Activated CD8-positive, alpha-beta memory T cell treated with anti-CD3 and anti-CD28 coated beads, Interleukin-2, amount 50 U/mL, for 4 hours (primary cell): ENCODE measurements around the gene FBXO10.
"Not testable (repeated sequence)": the region's sequence is repeated elsewhere in the genome, so short reads cannot be mapped to it uniquely, and the experiment has no call there.

Experiments
- DNase-seq: peaks from one replicate; pipeline ENCODE4 v3.0.0-alpha.2; 2020

The FBXO10 gene

DNA sequence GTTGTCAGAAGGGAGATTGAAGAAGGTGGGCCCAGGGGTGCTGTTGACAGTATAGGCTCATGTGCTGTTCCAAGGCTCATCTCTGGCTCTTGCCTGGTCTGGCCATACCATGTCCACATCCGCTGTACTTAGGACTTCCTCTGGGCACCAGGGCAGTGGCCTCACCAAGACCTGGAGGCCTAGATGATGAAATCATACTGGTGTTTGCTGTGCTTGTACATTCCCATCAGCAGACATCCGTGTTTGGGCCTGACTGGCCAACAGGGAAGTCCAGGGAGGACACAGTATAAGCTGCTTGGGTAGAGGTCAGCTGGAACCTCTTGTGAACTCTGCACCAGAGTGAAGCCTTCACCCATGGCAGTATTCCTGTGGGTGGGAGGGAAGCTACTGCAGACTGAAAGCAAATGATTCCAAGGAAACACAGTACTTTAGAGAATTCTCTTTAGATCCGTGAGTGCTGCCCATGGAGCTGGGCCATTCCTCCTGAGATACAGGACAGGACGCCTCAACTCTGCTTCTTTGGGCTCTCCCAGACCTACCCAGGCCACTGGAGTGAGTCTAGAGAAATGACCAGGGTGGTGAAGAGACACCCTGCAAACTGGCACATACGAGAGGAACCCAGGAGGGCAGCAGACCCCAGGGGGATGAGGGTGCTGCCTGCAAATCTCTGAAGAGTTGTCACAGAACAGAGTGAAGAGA, 67.9 kb downstream of the FBXO10 start:
- DNase-seq, result no peak

DNA sequence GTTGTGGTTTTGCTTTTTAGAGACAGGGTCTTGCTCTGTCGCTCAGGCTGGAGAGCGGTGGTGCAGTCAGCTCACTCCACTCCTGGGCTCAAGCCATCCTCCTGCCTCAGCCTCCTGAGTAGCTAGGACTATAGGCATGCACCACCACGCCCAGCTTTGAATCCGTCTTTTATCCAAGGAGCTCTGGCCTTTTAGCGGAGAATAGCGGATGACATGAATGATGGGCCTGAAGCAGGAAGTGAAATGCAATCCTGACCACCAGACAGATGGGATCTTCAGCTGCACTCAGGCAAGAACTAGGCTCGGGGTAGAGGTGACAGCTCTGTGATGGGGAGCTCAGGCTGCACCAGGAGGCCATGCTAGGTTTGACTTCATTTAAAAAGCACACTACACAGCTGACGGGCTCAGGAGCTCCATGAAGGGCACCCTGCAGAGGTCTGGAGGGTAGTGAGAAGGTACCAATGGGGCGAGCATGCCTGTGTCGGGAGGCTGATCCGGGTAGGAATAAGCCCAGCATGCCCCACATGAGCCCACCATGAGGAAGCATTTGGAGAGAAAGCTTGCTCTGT, 68.5 kb downstream of the FBXO10 start:
- no peak for DNase-seq

DNA sequence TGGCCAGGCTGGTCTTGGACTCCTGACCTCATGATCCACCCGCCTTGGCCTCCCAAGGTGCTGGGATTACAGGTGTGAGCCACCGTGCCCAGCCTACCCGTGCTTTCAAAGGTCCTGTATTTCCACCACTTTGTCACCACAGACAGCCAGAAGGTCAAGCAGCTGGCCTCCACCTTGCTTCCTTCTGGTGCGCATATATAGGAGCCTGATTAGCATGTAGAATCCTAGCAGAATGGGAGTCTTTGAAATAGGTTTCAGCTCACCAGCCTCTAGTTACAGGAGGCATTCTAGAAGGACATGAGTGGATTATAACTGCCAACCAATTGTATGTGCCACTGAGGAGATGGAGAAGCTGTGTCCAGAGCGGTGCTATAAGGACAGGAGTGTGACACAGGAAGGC, 71.6 kb downstream of the FBXO10 start:
- no peak for DNase-seq

DNA sequence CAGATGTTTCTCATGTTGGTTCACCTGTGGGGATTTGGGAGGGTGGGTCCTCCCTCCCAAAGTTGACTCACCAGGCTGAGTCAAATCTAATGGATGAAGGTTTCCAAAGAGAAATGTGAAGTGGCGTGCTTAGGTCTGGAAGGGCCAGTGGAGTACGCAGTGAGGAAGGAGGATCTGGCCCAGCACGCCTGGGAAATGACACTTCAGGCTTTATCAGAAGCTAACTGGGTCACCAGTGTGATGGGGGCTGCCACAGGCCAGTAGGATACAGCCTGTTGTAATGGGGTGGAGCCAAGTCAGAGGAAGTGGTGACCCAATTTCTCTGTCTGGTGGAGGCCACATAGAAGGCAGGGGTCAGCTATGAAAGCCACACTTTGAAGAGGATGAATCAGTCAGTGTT, 72.4 kb downstream of the FBXO10 start:
- DNase-seq, result no peak

DNA sequence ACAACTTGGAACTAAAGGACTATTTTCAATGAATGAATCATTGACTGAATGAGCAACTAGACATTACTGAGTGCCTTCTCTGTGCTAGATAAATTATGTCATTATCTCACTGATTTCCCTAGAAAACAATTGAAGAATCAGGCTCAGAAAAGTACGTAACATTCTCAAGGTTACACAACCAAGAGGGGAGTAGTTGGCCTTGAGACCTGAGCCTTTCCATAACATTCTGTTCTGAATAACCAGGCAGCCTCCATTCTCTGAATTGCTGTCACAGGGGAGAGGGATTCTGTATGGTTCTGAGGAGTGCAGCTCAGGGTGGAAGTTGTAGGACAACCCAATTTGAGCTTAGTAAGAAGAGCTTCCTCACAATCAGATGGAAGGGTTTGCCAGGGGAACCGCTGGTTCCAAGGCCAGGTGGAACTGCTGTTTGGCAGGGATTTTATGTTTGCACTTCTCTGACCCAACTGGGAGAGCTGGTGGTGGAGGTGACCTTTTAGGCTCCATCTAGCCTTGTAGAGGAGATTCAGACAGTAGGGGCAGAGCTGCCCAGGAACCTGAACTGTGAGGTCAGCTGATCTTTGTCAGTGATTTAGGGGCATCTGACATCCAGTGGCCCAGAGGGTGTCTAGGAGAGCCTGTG, 74.1 kb downstream of the FBXO10 start:
- no peak for DNase-seq

DNA sequence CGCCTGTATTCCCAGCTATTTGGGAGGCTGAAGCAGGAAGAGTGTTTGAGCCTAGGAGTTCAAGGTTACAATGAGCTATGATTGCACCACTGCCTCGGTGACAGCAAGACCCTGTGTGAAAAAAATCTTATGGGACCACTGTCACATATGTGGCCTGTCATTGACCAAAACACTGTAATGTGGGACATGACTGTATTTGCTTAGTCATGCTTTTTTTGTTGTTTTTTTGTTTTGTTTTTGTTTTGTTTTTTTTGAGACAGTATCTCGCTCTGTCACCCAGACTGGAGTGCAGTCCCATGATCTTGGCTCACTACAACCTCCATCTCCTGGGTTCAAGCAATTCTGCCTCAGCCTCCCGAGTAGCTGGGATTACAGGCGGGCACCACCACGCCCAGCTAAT, 76.9 kb downstream of the FBXO10 start:
- DNase-seq, result no peak

DNA sequence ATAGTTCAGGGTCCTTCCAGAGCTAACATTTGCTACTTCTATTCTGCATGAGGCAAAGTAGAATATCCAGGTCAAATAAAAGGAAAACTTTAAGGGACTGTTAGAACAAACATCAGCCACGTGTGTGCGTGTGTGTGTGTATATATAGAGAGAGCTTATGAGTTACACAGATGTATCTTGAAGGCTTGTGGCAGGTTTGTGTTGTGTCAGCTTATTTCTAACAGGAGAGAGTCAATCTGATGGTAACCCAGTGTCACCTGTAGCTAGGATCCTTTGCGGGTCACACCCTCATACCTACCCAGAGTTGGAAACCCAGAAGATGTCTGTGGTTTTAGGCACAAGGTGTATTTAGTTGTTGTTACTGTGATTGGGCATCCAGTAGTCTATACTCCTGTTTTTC, 77.7 kb downstream of the FBXO10 start:
- no peak for DNase-seq

DNA sequence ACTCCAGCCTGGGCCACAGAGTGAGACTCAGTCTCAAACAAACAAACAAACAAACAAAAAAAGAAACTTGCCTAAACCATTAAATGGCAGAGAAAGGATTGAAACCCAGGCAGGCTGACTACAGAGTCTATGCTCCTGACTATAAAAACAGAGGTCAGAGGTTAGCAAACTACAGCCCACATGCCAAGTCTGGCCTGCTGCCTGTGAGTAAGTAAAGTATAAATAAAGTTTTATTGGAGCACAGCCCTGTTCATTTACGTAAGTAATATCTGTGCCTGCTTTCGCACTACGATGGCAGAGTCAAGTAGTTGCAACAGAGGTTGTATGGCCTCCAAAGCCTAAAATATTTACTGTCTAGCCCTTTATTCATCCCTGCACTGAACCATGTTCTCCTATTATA, 78.9 kb downstream of the FBXO10 start:
- no peak for DNase-seq

DNA sequence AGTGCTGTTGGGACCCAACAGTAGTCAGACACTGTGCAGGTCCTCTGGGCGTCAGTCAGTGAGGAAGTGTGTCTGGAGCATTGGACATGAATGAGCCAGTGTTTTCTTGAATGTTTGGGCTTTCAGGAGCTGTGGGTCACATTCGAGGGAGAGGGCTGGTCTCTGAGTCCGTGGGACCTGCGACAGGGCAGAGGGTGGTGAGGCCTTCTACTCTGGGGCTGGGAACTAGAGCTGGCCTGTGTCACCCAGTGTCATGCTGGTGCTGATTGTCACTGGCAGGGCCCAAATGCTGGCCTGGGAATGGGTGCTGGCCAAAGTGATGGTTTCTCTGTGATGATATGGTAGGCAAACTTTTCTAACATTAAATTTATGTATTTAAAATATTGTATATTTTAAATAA, 80.2 kb downstream of the FBXO10 start:
- DNase-seq, result no peak

DNA sequence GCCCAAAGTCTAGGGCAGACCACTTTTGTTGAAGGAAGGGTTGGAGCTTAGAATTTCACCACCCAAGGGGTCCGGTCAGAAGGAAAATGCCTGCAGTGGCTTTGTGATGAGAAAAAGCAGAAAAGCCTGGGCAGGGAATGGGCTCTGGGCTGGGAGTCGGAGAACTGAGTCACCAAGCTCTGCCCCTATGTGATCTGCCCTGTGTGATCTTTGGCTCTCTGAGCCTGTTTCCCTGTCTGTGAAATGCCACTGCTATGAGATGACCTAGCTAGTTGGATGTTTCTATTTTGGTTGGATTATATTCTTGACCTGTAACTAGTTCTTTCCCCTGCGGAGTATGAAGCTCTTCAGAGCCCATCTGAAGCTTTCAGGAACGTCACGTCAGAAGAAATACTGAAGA, 80.6 kb downstream of the FBXO10 start:
- no peak for DNase-seq

DNA sequence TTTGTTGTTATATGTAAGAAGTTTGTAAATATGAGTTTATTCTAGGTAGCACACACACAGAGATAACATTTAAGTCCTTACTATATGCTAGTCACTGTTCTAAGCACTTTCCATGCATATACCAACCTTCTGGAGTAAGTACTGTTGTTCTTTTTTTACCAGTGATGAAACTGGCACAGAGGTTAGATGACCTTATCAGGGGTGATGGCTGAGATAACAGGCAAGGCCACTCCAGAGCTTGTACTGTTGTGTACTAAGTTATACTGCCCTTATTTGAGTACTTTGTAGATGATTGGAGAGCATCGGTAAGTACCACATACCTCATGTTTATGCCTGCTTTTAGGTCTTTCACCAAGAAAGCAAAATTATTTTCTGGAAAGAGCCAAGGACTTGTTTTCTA, 84.2 kb downstream of the FBXO10 start:
- no peak for DNase-seq

DNA sequence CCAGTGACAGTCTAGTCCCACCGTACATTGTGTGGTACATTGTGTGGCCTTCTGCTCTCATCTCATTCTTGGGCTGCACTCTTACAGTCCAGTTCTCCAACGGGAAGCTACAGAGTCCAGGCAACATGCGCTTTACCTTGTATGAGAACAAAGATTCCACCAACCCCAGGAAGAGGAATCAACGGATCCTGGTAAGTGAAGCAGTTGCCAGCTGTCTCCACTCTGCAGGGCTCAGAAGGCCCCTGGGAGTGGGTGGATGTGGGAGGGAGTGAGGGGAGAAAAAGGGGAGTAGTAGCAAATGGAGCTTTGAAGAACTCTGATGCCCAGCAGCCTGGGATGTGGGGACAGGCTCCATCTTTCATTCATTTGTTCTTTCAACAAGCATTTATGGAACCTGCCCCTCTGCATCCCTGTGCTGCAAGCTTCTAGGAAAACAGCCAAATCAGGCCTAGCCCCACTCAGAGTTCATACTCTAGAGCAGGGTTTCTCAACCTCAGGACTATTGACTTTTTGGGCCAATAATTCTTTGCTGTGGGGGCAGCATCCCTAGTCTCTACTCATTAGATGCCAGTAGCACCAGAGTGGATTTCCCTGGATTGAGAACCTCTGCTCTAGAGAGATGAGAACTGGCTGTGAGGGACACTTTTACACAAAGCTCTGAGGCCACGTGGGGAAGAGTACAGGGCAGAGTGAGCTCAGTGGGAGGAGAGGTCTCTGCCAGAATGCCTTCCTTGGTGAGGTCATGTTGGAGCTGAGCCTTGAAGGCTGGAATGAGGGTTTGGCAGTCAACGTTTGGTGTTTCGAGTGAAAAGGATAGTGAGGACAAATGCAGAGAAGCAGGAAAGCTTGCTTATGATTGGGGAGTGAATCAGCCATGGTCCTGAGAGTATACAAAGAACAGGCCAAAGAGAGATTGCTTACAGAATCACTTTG, 89.3 kb downstream of the FBXO10 start:
- no peak for DNase-seq

DNA sequence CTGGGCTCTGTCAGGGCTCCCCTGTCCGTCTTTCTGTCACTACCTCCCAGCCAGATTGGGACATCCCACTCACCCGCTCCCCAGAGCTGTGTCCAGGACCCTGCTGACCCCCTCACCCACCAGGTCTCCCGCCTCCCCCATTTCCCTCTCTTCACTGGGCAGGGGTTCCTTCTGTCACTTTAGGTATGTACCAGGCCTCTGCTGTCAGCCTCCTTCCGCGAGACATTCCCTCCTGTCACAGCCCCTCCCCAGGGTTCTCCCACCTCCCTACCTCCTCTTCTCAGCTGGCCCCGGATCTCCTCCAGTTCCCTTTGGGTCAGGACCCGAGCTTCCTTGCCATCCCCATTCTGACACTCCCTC, 89.9 kb downstream of the FBXO10 start:
- no peak for DNase-seq

DNA sequence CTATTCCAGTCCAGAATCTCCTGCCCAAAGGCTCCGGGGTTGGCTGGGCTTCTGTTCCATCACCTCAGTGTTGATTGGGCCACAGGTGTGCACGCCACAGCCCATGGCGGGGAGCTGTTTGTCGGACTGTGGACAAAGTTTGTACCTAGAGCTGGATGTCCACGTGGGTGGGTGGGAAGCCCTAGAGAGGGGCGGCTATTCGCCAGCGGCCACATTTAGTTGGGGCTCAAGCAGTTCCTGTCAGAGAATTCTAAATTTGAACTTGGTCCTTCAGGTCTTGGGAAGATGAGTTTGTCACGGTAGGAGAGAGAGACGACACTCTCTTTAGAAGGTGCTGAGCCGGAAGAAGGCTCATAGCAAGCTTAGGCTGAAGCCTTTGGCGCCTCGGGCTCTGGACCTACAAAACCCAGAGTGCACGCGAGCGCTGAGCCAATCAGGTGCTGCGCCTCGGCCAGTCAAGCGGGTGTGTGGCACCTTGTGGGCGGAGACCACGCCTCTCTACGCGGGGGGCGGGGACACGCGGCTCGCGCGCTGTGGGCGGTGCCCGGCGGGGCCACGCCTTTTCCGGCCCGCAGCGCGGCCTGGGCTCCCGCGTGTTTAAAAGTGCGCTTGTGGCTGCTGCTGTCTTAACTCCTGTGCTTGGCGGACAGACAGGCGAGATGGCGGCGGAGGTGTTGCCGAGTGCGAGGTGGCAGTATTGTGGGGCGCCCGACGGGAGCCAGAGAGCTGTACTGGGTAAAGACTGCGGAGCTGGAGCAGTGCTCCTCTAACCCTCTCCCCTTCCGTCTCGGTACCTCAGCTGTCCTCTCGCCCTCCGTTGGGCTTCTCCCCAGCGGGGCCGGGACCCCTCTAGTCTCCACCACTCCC, 90.6 kb downstream of the FBXO10 start, which contains the start of gene POLR1E:
Gene POLR1E (plus strand): TSS at position 560 of the 867 bp plus-strand sequence. CDS start 100 bp downstream, at position 660.
- peak; percentile 97 for DNase-seq

DNA sequence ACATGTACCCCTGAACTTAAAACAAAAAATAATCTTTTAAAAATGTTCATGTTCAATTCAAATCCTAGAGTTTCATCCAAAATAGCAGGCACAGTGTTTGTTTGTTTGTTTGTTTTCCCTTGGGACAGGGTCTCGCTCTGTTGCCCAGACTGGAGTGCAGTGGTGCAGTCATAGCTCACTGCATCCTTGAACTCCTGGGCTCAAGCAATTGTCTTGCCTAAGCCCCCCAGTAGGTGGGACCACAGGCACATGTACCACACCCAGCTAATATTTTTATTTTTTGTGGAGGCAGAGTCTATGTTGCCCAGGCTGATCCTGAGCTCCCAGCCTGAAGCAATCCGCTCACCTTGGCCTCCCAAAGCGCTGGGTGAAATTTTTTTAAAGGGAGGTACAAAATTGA, 95.4 kb downstream of the FBXO10 start:
- no peak for DNase-seq

DNA sequence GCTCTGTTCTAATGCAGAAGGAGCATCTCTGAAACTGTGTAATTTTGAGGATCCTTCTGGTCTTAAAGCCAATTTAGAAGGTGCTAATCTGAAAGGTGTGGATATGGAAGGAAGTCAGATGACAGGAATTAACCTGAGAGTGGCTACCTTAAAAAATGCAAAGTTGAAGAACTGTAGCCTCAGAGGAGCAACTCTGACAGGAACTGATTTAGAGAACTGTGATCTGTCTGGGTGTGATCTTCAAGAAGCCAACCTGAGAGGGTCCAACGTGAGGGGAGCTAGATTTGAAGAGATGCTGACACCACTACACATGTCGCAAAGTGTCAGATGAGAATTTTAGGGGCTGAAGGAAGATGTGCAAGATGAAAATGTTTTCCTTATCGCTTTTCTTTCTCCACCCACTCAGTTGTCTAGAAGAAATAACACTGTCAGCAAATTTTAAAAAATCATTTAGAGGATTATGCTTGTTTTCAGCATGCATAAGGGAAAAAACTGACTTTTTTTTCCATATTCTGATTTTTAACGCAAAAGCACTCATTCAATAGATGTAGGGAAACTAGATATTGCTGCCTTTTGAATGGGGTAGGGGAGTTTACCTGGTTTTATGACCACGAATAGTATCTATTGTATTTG, 98.1 kb downstream of the FBXO10 start:
- DNase-seq, result not testable (repeated sequence)

DNA sequence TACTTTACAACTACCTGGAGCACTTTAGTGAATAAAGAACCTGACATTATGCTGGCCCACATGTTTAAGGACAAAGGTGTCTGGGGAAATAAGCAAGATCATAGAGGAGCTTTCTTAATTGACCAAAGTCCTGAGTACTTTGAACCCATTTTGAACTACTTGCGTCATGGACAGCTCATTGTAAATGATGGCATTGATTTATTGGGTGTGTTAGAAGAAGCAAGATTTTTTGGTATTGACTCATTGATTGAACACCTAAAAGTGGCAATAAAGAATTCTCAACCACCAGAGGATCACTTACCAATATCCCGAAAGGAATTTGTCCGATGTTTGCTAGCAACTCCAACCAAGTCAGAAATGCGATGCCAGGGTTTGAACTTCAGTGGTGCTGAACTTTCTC, 98.7 kb downstream of the FBXO10 start:
- DNase-seq, result not testable (repeated sequence)

DNA sequence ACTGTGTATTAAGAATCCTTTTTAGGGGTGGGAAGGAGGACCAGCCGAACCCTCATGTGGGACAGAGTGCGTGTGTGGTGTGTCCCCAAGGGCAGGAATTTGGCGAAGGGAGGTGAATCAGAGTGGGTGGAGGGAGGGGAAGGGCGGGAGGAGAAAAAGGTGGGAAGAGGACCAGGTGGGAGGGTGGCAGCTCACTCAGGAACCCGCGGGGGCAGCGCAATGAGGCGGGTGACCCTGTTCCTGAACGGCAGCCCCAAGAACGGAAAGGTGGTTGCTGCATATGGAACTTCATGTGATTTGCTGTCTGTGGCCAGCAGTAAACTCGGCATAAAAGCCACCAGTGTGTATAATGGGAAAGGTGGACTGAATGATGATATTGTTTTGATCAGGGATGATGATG, 99.2 kb downstream of the FBXO10 start:
- no peak for DNase-seq

DNA sequence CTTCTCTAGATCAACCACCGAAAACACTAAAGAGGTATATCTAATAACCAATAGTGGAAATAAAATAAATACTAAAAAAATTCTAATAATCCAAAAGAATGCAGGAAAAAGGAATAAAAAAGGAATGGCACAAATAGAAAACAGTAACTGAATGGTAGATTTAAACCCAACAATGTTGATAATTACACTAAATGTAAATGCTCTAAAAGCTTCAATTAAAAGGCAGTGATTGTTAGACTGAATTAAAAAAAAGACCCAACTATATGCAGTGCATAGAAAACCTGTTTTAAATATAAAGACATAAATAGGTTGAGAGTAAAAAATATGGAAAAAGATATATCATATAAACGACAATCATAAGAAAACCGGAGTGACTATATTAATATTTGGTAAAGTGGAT, 101.7 kb downstream of the FBXO10 start:
- DNase-seq, result no peak

DNA sequence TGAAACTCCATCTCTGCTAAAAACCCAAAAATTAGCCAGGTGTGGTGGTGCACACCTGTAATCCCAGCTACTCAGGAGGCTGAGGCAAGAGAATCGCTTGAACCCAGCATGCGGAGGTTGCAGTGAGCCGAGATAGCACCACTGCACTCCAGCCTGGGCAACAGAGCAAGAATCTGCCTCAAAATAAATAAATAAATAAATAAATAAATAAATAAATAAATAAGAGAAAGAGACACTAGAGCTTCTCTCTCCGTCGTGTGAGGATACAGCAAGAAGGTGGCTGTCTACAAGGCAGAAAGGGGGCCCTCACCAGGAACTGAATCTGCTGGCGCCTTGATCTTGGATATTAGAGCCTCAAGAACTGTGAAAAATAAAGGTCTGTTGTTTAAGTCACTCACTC, 102.2 kb downstream of the FBXO10 start:
- not testable (repeated sequence) for DNase-seq

DNA sequence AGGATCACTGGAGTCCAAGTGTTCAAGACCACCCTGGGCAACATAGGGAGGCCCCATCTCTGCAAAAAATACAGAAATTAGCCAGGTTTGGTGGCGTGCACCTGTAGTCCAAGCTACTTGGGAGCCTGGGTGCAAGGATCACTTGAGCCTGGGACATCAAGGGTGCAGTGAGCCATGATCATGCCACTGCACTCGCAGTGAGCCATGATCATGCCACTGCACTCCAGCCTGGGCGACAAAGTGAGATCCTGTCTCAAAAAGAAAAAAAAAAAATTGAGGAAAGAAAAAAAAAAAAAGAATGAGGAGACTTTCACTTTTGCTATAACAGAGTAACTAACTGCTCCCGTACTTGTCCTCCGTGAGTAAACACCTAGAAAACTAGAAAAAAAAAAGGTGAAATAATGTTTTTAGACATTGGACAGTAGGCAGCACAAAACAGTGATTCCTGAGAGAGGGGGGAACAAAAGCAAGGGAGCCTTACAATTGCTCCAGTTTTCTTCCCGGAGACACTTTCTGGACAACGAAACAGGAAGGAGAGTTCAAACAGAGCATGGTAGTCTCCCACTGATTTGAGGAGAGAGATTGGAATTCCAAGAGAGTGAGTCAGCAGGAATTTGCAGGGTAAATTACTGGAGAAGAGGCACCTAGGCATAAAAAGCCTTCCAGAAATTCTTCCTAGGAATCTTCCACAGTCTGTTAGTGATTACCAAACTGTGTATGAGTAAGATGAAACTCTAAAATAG, 104.1 kb downstream of the FBXO10 start:
- DNase-seq, result no peak
